PFSK-1 (cell line): Measurements from ENCODE around the gene HEATR5B.

ENCODE experiments used
- FOXP2 ChIP-seq: optimal IDR thresholded peaks from 2 replicates; pipeline ENCODE3; 2011; ENCODE audit warnings: borderline replicate concordance, control low read depth, inconsistent platforms; ENCODE audit not compliant: insufficient read depth; ENCODE audit errors: extremely low read length, extremely low read depth
- POLR2AphosphoS5 ChIP-seq: IDR thresholded peaks from 2 replicates; pipeline ENCODE4 v1.6.1; 2012; ENCODE audit warnings: low read depth, mild to moderate bottlenecking, control low read depth, low read length, moderate library complexity
- REST ChIP-seq, 2 experiments: IDR thresholded peaks; 2 replicates each; pipeline versions ENCODE4 v1.6.1 to v1.8.0; 2011 to 2012; ENCODE audit warnings: low read depth in 2 of 2, low read length in 2 of 2, control low read depth in 1 of 2, inconsistent platforms in 1 of 2, mild to moderate bottlenecking in 1 of 2, moderate library complexity in 1 of 2; ENCODE audit not compliant: insufficient read depth in 1 of 2
- SIN3A ChIP-seq: IDR thresholded peaks from 2 replicates; pipeline ENCODE4 v1.6.1; 2012; ENCODE audit warnings: mild to moderate bottlenecking, low read length, moderate library complexity, borderline replicate concordance; ENCODE audit not compliant: insufficient read depth
- TAF1 ChIP-seq: IDR thresholded peaks from 2 replicates; pipeline ENCODE4 v1.6.1; 2012; ENCODE audit warnings: low read length, control low read depth, borderline replicate concordance; ENCODE audit not compliant: insufficient read depth

HEATR5B gene

GRCh38 chr2:37059841-37060240 is 24.3 kb downstream of the HEATR5B start:
- no peak for TF ChIP-seq SIN3A
- TF ChIP-seq POLR2AphosphoS5: no peak
- TF ChIP-seq TAF1: no peak
- no peak for TF ChIP-seq FOXP2
- no peak for TF ChIP-seq REST (IDR thresholded peaks at IDR 0.05; ENCODE audit: insufficient read depth in 1 of 2, low read depth in 2 of 2, low read length in 2 of 2)

GRCh38 chr2:37052600-37053332 is 31.4 kb downstream of the HEATR5B start:
- TF ChIP-seq POLR2AphosphoS5 (no peak), FOXP2 (no peak), TAF1 (no peak), SIN3A (no peak), REST (IDR thresholded peaks at IDR 0.05; ENCODE audit: insufficient read depth in 1 of 2, low read depth in 2 of 2, low read length in 2 of 2) (no peak)

DNA sequence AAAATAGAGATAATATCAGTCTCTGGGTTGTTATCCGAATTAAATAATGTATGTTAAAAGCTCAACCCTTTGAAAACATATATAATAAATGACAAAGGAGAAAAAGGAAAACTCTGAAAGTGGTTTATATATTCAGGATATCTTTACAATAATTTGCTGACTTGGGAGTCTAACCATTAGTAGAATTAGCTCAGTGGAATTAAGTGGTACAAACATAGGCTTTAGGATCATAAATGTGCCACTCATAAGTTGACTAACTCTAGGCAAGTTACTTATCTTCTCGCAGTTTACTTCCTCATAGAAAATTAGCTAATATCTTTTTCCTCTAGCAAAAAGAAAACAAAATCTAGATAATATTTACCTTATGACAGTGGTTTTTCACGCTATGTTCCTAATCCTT is 44.6 kb downstream of the HEATR5B start:
- TF ChIP-seq POLR2AphosphoS5 (no peak), FOXP2 (no peak)

- TF ChIP-seq POLR2AphosphoS5 (no peak), FOXP2 (no peak), TAF1 (no peak), SIN3A (no peak), REST (IDR thresholded peaks at IDR 0.05; ENCODE audit: insufficient read depth in 1 of 2, low read depth in 2 of 2, low read length in 2 of 2) (no peak)
Observed at GRCh38 chr2:37037771-37038170, 46.4 kb downstream of the HEATR5B start.

- TF ChIP-seq FOXP2: no peak
- no peak for TF ChIP-seq TAF1
- no peak for TF ChIP-seq REST (IDR thresholded peaks at IDR 0.05; ENCODE audit: insufficient read depth in 1 of 2, low read depth in 2 of 2, low read length in 2 of 2)
- no peak for TF ChIP-seq SIN3A
- no peak for TF ChIP-seq POLR2AphosphoS5
Observed at GRCh38 chr2:37029758-37030157, 54.4 kb downstream of the HEATR5B start.
